CD14-positive monocyte (primary cell): Measurements from ENCODE around the gene TMEM14B. TPM values are rescaled to one million over a fixed set of nuclear protein-coding genes. Genes with fewer than 3 reads are reported as not detected.

Experiments
- DNase-seq, 3 donors: peaks; one replicate each; pipeline ENCODE4 v3.0.0-alpha.2; 2011 to 2022
- H2AFZ ChIP-seq: 2 replicates; pipeline ENCODE4 v1.6.0; 2012; ENCODE audit warnings: mild to moderate bottlenecking, low read depth, low read length, inconsistent platforms; ENCODE audit not compliant: insufficient read depth, poor library complexity, severe bottlenecking
- H3K27ac ChIP-seq, 2 donors: 1 replicate in 1 of 2; 2 replicates in 1 of 2; pipeline ENCODE4 v1.5.1; 2012 to 2013; ENCODE audit warnings: low read length in 2 of 2, control low read depth in 1 of 2, inconsistent platforms in 1 of 2, low read depth in 1 of 2, mild to moderate bottlenecking in 1 of 2
- H3K27me3 ChIP-seq, 2 donors: one replicate each; pipeline versions ENCODE4 v1.6.0 to v1.6.1; 2011 to 2013; ENCODE audit warnings: low read length in 2 of 2; ENCODE audit not compliant: control insufficient read depth in 2 of 2, insufficient read depth in 2 of 2
- H3K36me3 ChIP-seq, 2 donors: replicated peaks in 1 of 2; 1 replicate in 1 of 2; 2 replicates in 1 of 2; pipeline versions ENCODE4 v1.5.1 to v1.6.1; 2012 to 2013; ENCODE audit warnings: low read length in 2 of 2, control low read depth in 1 of 2, inconsistent platforms in 1 of 2, mild to moderate bottlenecking in 1 of 2; ENCODE audit not compliant: insufficient read depth in 2 of 2, control insufficient read depth in 1 of 2
- H3K4me1 ChIP-seq, 2 donors: 1 replicate in 1 of 2; 2 replicates in 1 of 2; pipeline versions ENCODE4 v1.5.1 to v1.6.1; 2012 to 2013; ENCODE audit warnings: low read length in 2 of 2, control low read depth in 1 of 2, inconsistent platforms in 1 of 2, mild to moderate bottlenecking in 1 of 2, moderate library complexity in 1 of 2; ENCODE audit not compliant: insufficient read depth in 2 of 2, control insufficient read depth in 1 of 2
- H3K4me2 ChIP-seq: replicated peaks from 2 replicates; pipeline ENCODE3; 2012; ENCODE audit warnings: low read length, moderate library complexity, mild to moderate bottlenecking; ENCODE audit not compliant: poor library complexity, severe bottlenecking; ENCODE audit errors: extremely low read depth
- H3K4me3 ChIP-seq, 3 experiments: fragments of 200-600 bp in 1 of 3; sonication (generic) in 1 of 3; replicated peaks in 1 of 3; 1 replicate in 2 of 3; 2 replicates in 1 of 3; pipeline ENCODE4 v1.5.1; 2011 to 2013; ENCODE audit warnings: low read length in 3 of 3, mild to moderate bottlenecking in 3 of 3, control low read depth in 2 of 3, low read depth in 2 of 3, inconsistent platforms in 1 of 3, moderate library complexity in 1 of 3
- H3K79me2 ChIP-seq: 2 replicates; pipeline ENCODE4 v1.6.0; 2012; ENCODE audit warnings: mild to moderate bottlenecking, control low read depth, inconsistent platforms, low read length, moderate library complexity; ENCODE audit not compliant: insufficient read depth
- H3K9ac ChIP-seq: 2 replicates; pipeline ENCODE4 v1.6.0; 2017; ENCODE audit warnings: low read length, mild to moderate bottlenecking; ENCODE audit not compliant: insufficient read depth, poor library complexity, severe bottlenecking
- H3K9me3 ChIP-seq, 2 donors: replicated peaks in 1 of 2; 1 replicate in 1 of 2; 2 replicates in 1 of 2; pipeline versions ENCODE4 v1.5.1 to v1.6.1; 2012 to 2013; ENCODE audit warnings: low read length in 2 of 2, control low read depth in 1 of 2; ENCODE audit not compliant: control insufficient read depth in 1 of 2, insufficient read depth in 1 of 2
- H4K20me1 ChIP-seq: 2 replicates; pipeline ENCODE4 v1.6.0; 2012; ENCODE audit warnings: mild to moderate bottlenecking, low read length, control low read depth, moderate library complexity; ENCODE audit not compliant: insufficient read depth
- H3K27ac Mint-ChIP-seq, 7 donors: one replicate each; pipeline ENCODE4 v1.8.0; 2020; ENCODE audit warnings: mild to moderate bottlenecking in 7 of 7, mixed read lengths in 7 of 7, moderate library complexity in 6 of 7, inconsistent platforms in 2 of 7
- H3K27me3 Mint-ChIP-seq, 3 donors: one replicate each; pipeline ENCODE4 v1.8.0; 2021 to 2022; ENCODE audit warnings: low read depth in 3 of 3, mild to moderate bottlenecking in 3 of 3, mixed read lengths in 3 of 3, moderate library complexity in 3 of 3, inconsistent platforms in 1 of 3
- H3K36me3 Mint-ChIP-seq, 2 donors: one replicate each; pipeline ENCODE4 v1.8.0; 2020; ENCODE audit warnings: mixed read lengths in 2 of 2, inconsistent platforms in 1 of 2, mild to moderate bottlenecking in 1 of 2
- H3K4me1 Mint-ChIP-seq: one replicate; pipeline ENCODE4 v1.8.0; 2020; ENCODE audit warnings: mild to moderate bottlenecking, mixed read lengths
- H3K4me3 Mint-ChIP-seq, 2 donors: one replicate each; pipeline ENCODE4 v1.8.0; 2020; ENCODE audit warnings: mild to moderate bottlenecking in 2 of 2, mixed read lengths in 2 of 2, moderate library complexity in 1 of 2
- H3K9me3 Mint-ChIP-seq, 7 donors: one replicate each; pipeline ENCODE4 v1.8.0; 2020 to 2022; ENCODE audit warnings: mixed read lengths in 7 of 7, mild to moderate bottlenecking in 6 of 7, moderate library complexity in 6 of 7, inconsistent platforms in 2 of 7
- WGBS: methylation state at CpG from one replicate; pipeline ENCODE4 v1.1.5; 2013; ENCODE audit warnings: missing lambda C conversion rate; ENCODE audit not compliant: insufficient coverage; 5-methylcytosine and 5-hydroxymethylcytosine counted together
- intact Hi-C, 2 donors: fragments of 100-400 bp; cut with micrococcal nuclease; formaldehyde crosslinking; loops; one replicate each; pipeline versions ENCODE4 v1.15.0 to v1.15.1; 2023
- polyA plus RNA-seq, 3 donors: library from polyadenylated mRNA; depleted of rRNA in 1 of 3; unstranded in 2 of 3; stranded (reverse) in 1 of 3; fragments of 300-500 nt in 2 of 3; fragments of >200 nt in 1 of 3; fragmentation: Illumina TruSeq in 2 of 3; gene quantifications; 1 replicate in 2 of 3; 2 replicates in 1 of 3; pipeline ENCODE4 v1.2.3, GENCODE V29; 2012 to 2021
- TF ChIP-seq, protein P1 (sequence below): fragments of 200-600 bp; IDR thresholded peaks from one replicate; pipeline ENCODE4 v1.8.0; 2022; ENCODE audit warnings: antibody characterized with exemption, mild to moderate bottlenecking

TMEM14B gene
- polyA plus RNA-seq, 3 donors, result 38.8 to 185 (median 141) TPM

DNA sequence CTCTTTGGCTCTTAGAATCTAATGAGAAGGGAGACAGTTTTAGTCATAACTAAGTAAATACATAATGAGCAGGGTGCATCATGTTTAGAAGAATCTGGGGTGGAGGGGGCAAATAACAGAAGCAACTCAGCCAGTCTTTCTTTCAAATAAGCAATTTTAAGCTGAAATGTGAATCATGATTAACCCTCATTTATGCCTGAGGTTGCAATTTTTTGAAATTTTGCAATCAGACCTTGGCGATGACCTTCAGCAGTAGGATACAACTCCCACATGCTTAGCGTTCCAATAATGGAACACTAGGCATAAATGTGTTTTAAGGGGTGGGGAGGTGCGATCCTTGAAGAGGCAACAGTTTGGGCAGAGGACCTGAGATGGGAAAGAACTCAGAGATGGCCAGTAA lies 30.6 kb downstream of the TMEM14B start:
- Mint-ChIP-seq H3K27ac (no peak overlapping the region), H3K27me3 (no peaks in the 10 kb centered on the region), H3K4me1 (no peaks in the 10 kb centered on the region), H3K9me3 (peaks cover 0 to 3% (median 0%) of the 10 kb centered on the region in 7 donors), H3K4me3 (no peak overlapping the region), H3K36me3 (peaks cover 37 to 48% of the 10 kb centered on the region in 2 donors)
- H3K27me3 ChIP-seq, result no peaks in the 10 kb centered on the region
- no peaks in the 10 kb centered on the region for H3K4me1 ChIP-seq
- peaks cover 10 to 23% of the 10 kb centered on the region in 2 donors for H3K36me3 ChIP-seq
- no peak overlapping the region for H3K9ac ChIP-seq
- H3K4me3 ChIP-seq, result no peak overlapping the region
- DNase-seq, result no peak
- 100% methylated on average over 1 of the region's 3 CpGs for WGBS
- H3K27ac ChIP-seq, result no peak overlapping the region
- TF ChIP-seq, protein P1, sequence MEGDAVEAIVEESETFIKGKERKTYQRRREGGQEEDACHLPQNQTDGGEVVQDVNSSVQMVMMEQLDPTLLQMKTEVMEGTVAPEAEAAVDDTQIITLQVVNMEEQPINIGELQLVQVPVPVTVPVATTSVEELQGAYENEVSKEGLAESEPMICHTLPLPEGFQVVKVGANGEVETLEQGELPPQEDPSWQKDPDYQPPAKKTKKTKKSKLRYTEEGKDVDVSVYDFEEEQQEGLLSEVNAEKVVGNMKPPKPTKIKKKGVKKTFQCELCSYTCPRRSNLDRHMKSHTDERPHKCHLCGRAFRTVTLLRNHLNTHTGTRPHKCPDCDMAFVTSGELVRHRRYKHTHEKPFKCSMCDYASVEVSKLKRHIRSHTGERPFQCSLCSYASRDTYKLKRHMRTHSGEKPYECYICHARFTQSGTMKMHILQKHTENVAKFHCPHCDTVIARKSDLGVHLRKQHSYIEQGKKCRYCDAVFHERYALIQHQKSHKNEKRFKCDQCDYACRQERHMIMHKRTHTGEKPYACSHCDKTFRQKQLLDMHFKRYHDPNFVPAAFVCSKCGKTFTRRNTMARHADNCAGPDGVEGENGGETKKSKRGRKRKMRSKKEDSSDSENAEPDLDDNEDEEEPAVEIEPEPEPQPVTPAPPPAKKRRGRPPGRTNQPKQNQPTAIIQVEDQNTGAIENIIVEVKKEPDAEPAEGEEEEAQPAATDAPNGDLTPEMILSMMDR, result no peak
- no peaks in the 10 kb centered on the region for H3K79me2 ChIP-seq
- no peaks in the 10 kb centered on the region for H4K20me1 ChIP-seq
- no peak overlapping the region for H2AFZ ChIP-seq
- intact Hi-C loops, result no loop called here
- no peaks in the 10 kb centered on the region for H3K9me3 ChIP-seq
- H3K4me2 ChIP-seq, result no peak overlapping the region

DNA sequence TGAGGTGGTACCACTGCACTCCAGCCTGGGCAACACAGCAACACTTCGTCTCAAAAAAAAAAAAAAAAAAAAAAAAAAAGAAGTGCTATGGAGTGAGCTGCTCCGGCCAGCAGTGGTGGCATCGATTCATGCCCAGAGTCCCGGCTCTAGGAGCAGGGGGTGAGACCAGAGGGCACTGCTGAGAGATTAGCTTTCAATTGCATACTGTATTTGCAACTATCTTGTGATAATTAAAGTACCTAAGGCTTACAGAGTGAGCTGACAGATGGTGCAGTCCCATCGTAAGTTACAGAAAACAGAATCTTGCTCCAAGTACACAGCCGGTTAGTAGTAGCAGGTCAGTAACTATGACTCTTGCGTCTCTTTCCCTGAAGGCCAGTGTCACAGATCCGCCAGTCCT lies 31.5 kb downstream of the TMEM14B start:
- no peak for DNase-seq
- no peak overlapping the region for H3K4me2 ChIP-seq
- Mint-ChIP-seq H3K4me3 (no peak overlapping the region), H3K36me3 (peaks cover 39 to 55% of the 10 kb centered on the region in 2 donors), H3K9me3 (peaks cover 0 to 3% (median 0%) of the 10 kb centered on the region in 7 donors), H3K4me1 (no peaks in the 10 kb centered on the region), H3K27me3 (no peaks in the 10 kb centered on the region), H3K27ac (no peak overlapping the region)
- no peaks in the 10 kb centered on the region for H3K79me2 ChIP-seq
- H3K4me3 ChIP-seq, result no peak overlapping the region
- no peaks in the 10 kb centered on the region for H3K9me3 ChIP-seq
- H3K9ac ChIP-seq, result no peak overlapping the region
- H3K27me3 ChIP-seq, result no peaks in the 10 kb centered on the region
- no peak overlapping the region for H2AFZ ChIP-seq
- intact Hi-C loops, result no loop called here
- peaks cover 10 to 23% of the 10 kb centered on the region in 2 donors for H3K36me3 ChIP-seq
- 100% methylated on average over 4 of the region's 8 CpGs for WGBS
- no peaks in the 10 kb centered on the region for H3K4me1 ChIP-seq
- no peak overlapping the region for H3K27ac ChIP-seq
- H4K20me1 ChIP-seq, result no peaks in the 10 kb centered on the region
- TF ChIP-seq, protein P1, result no peak
